Occipital lobe (tissue), 2 donors: ENCODE data around the gene DDX19B. TPM values are rescaled to one million over a fixed set of nuclear protein-coding genes. Genes with fewer than 3 reads are reported as not detected.
"Not testable (repeated sequence)": the region's sequence is repeated elsewhere in the genome, so short reads cannot be mapped to it uniquely, and the experiment has no call there.

Experiments used
- DNase-seq: peaks from one replicate; lab custom pipeline; 2025; lab: John Stamatoyannopoulos, UW
- total RNA-seq: library from RNA; depleted of rRNA; stranded (reverse); fragments of >200 nt; gene quantifications from one replicate; pipeline ENCODE4 v1.2.3, GENCODE V29; 2014

The DDX19B gene
- total RNA-seq, 1 donor from 2014 or later = 25.3 TPM

DNA sequence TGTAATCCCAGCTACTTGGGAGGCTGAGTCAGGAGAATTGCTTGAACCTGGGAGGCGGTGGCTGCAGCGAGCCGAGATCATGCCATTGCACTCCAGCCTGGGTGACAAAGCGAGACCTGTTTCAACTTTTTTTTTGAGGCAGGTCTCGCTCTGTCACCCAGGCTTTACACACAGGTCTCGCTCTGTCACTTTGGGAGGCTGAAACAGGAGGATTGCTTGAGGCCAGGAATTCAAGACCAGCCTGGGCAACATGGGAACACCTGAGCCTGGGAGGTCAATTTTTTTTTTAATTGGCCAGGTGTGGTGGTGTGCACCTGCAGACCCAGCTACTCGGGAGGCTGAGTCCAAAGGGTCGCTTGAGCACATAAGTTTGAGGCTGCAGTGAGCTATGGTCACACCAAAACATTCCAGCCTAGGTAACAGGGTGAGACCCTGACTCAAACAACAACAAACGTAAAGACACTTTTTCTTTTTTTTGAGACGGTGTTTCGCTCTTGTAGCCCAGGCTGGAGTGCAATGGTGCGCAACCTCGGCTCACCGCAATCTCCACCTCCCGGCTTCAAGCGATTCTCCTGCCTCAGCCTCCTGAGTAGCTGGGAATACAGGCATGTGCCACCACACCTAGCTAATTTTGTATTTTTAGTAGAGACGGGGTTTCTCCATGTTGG, 11.5 kb upstream of the DDX19B start:
- DNase-seq = not testable (repeated sequence)

DNA sequence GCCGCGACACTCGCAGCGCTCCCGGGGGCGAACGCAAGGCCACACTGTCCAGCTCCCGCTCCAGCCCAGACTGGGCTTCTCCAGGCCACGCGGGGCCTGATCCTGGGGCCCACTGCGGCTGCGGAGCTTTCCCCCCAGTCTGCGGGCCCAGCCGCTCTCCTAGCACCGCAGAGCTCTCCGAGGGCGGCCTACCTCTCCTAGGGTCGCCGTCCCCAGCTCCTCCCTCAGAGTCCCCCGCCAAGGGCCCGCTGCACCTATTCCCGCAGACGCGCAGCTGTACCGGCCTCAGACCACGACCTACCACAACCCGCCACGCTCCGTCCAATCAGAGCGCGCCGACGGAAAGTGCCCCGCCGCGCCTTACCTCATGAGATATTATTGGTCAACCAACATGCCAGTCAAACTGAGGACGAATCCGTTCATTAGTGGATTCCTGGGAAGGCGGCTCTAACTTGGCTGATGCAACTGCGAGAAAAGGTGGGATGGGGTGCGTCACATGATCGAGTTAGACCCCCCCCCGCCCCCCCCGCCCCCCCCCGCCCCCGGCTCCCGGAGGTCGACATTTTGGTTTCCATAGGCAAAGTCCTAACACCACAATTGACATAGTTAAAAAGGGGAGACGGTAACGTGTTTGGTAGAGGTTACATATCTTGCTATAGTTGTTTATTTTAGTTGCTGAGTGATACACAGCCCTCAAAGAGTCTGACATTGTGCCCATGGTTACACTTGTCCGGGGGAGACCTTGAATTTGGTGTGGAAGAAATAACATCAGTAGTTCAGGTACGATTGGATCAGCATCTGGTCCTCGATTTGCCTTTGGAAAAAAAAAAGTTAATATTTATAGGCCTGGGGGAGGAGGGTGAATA, 9.5 kb upstream of the DDX19B start, which contains the start of gene AARS1:
TSS of gene AARS1 (minus strand) at position 278 of the 866 bp plus-strand sequence. CDS start 6,743 bp downstream, outside the sequence.
- peak; percentile 96 for DNase-seq

DNA sequence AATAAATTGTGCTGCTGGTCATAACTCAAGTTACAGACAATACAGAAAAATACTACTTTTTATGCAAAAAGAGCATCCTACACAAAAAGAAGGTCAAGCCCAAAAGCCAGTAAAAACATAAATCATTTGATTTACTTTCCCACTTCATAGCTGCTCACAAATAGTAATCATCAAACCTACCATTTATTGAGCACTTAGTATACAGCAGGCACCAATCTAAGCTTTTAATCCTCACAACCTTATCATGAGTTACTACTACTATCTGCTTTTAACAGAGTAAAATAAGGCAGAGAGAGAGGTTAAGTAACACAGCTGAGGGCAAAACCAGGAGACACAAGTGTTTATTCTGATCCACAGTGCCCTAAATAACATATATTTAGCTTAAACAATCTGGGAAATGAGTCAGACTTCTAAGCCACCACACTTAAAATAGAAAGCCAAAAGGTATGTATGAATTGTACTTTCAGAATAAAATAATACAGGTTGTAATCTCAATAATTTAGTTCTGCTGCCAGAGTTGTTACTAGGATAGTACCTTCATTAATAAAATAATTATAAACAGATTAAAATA, 8.0 kb upstream of the DDX19B start:
- no peak for DNase-seq

- DNase-seq = not testable (repeated sequence)
These were observed 6.8 kb upstream of the DDX19B start for GRCh38 chr16:70292148-70292547.

- DNase-seq = no peak
These were observed 4.5 kb upstream of the DDX19B start for GRCh38 chr16:70294385-70295025.

DNA sequence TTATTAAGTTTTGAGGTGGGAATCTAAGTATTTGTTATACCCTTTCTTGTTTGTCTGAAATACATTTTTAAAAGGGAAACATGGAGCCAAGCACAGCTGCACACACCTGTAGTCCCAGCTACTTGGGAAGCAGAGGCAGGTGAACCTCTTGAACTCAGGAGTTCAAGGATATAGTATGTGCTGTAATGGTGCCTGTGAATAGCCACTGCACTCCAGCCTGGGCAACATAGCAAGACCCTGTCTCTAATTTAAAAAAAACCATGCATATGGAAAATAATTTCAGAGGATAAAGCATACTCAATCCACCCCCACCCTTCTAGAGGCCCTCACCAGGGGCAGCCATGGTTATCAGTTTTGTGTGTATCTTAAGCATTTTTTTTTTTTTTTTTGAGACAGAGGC, 3.4 kb upstream of the DDX19B start:
- DNase-seq = no peak

DNA sequence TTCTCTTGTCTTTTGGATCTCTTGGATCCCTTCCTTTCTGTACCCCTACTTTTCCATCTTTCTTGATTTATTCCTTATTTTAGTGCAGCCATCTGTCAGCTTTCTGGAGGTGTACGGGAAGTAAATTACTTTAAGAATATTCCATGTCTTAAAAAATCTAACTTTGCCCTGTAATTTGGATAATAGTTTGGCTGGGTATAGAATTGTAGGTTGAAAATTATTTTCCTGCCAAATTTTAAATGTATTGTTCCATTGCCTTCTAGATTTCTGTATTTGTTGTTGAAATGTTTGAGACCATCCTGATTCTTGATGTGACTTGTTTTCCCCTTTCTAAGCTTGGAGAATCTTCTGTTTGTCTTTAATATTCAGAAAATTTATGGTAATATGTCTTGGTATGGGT, 2.1 kb downstream of the DDX19B start:
- DNase-seq = no peak

GRCh38 chr16:70302745-70303144, 3.8 kb downstream of the DDX19B start:
- DNase-seq = no peak

DNA sequence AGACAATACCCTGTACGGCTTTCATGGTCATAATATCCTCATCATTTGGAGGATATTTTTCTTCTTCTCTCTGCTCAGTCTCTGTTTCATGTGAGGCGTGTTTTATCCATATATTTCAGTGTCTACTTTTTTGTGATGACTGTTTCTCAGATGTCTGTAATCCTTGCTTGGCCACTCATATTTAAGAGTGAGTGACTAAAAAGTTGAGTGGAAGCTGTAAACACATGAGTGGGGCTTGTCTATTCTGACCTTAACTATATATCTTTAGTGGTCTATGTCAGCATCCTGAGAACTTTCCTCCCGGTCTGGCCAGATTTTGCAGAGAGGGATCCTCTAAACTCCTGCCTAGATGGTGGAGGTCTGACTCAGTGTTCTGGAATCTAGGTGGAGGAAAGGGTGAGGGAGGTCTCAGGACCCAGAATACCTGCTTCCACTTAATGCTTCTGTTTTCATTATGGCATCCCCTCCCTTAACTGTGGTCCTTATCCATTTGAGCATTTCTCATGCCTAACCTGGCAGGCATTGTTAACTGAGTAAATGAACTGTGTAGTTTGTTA, 6.0 kb downstream of the DDX19B start:
- DNase-seq = no peak

- no peak for DNase-seq
These were observed 7.9 kb downstream of the DDX19B start for GRCh38 chr16:70306880-70307279.

DNA sequence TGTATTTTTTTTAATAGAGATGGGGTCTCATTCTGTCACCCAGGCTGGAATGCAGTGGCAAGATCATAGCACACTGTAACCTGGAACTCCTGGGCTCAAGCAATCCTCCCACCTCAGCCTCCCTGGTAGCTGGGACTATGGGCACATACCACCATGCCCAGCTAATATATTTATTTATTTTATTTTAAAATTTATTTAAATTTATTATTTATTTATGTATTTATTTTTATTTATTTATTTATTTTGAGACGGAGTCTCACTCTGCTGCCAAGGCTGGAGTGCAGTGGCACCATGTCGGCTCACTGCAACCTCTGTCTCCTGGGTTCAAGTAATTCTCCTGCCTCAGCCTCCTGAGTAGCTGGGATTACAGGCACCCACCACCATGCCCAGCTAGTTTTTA, 8.7 kb downstream of the DDX19B start:
- DNase-seq = not testable (repeated sequence)

DNA sequence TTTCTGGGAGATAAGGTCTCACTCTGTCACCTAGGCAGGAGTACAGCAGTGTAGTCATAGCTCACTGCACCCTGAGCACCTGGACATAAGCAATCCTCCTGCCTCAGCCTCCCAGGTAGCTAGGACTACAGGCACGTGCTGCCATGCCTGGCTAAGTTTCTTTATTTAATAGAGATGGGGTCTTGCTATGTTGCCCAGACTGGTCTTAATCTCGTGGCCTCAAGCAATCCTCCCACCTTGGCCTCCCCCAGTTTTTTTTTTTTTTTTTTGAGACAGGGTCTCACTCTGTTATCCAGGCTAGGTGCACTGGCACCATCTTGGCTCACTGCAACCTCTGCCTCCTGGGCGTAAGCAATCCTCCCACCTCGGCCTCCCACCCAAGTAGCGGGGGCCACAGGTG, 21.1 kb downstream of the DDX19B start:
- DNase-seq = no peak

GRCh38 chr16:70324998-70325747, 26.2 kb downstream of the DDX19B start:
- DNase-seq = no peak

- DNase-seq = no peak
These were observed 32.1 kb downstream of the DDX19B start for GRCh38 chr16:70331091-70331490.

- DNase-seq = peak; percentile 4
These were observed 32.8 kb downstream of the DDX19B start for GRCh38 chr16:70331588-70332358.

GRCh38 chr16:70332728-70333127, 33.7 kb downstream of the DDX19B start:
- not testable (repeated sequence) for DNase-seq

GRCh38 chr16:70337814-70338213, 38.8 kb downstream of the DDX19B start:
- DNase-seq = no peak

- DNase-seq = no peak
These were observed 42.6 kb downstream of the DDX19B start for GRCh38 chr16:70341600-70341999.

DNA sequence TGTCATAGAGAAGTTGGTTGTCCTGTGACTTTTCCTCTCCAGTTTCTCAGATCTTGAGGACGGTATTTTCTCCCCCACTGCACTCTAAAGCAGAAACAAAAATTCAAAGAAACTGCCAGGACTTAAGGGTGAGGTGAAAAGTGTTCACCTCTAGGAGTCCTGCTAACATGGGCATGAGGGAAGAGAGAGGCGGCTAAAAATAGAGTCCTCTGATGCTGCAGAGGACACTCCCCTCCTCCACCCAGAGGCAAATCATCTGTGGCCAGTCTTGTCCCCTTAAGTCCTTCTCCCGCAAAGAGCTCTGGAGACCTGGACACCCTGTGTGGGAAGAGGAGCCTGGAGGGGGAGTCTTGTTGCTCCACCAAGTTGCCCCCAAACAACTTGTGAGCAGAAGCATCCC, 43.0 kb downstream of the DDX19B start:
- DNase-seq = no peak

GRCh38 chr16:70345840-70346239, 46.9 kb downstream of the DDX19B start:
- DNase-seq = no peak
